HEK293T (cell line): ENCODE data around the gene RBM20.
A peak's percentile ranks its signal among the peaks of the same experiment; 100 is the strongest.

ENCODE experiments used
- CTCF ChIA-PET: fragments of 350-600 bp; formaldehyde crosslinking; extraction: SDS; loops from one replicate; lab custom pipeline; 2021; ENCODE audit warnings: antibody characterized with exemption, inconsistent platforms; lab: Yijun Ruan, JAX
- POLR2A ChIA-PET: fragments of 350-600 bp; formaldehyde crosslinking; extraction: SDS; loops from one replicate; lab custom pipeline; 2020; ENCODE audit warnings: antibody characterized with exemption, inconsistent platforms; lab: Yijun Ruan, JAX
- DNase-seq: peaks from one replicate; pipeline ENCODE4 v3.0.0; 2012; ENCODE audit warnings: mixed read lengths; ENCODE audit errors: extremely low spot score
- ARNT ChIP-seq: fragments of 450-650 bp; IDR thresholded peaks from 2 replicates; pipeline ENCODE4 v1.6.1; 2017; ENCODE audit warnings: mild to moderate bottlenecking
- BHLHE40 ChIP-seq: fragments of 450-650 bp; IDR thresholded peaks from 2 replicates; pipeline ENCODE4 v1.6.1; 2016; ENCODE audit warnings: mild to moderate bottlenecking, moderate library complexity, borderline replicate concordance
- CTBP1 ChIP-seq: fragments of 450-650 bp; IDR thresholded peaks from 2 replicates; pipeline ENCODE4 v1.6.1; 2016; ENCODE audit warnings: borderline replicate concordance
- ELF4 ChIP-seq: fragments of 450-650 bp; IDR thresholded peaks from 2 replicates; pipeline ENCODE4 v1.6.1; 2017; ENCODE audit warnings: antibody characterized with exemption
- FOXA1 ChIP-seq: fragments of 450-650 bp; IDR thresholded peaks from 2 replicates; pipeline ENCODE4 v1.6.1; 2016; ENCODE audit warnings: mild to moderate bottlenecking
- FOXK2 ChIP-seq: fragments of 450-650 bp; IDR thresholded peaks from 2 replicates; pipeline ENCODE4 v1.6.1; 2016; ENCODE audit warnings: mild to moderate bottlenecking
- FOXM1 ChIP-seq: fragments of 450-650 bp; IDR thresholded peaks from 2 replicates; pipeline ENCODE4 v1.6.1; 2017; ENCODE audit warnings: mild to moderate bottlenecking, borderline replicate concordance
- HDGF ChIP-seq: fragments of 450-650 bp; IDR thresholded peaks from 2 replicates; pipeline ENCODE4 v1.6.1; 2017; ENCODE audit warnings: antibody characterized with exemption, borderline replicate concordance
- L3MBTL2 ChIP-seq: fragments of 450-650 bp; conservative IDR thresholded peaks from 2 replicates; pipeline ENCODE4 v1.6.1; 2016; ENCODE audit warnings: mild to moderate bottlenecking
- LEF1 ChIP-seq: fragments of 450-650 bp; IDR thresholded peaks from 2 replicates; pipeline ENCODE4 v1.6.1; 2017; ENCODE audit warnings: mild to moderate bottlenecking, borderline replicate concordance
- NFRKB ChIP-seq: fragments of 450-650 bp; IDR thresholded peaks from 2 replicates; pipeline ENCODE4 v1.6.1; 2016; ENCODE audit warnings: mild to moderate bottlenecking, moderate library complexity
- PKNOX1 ChIP-seq: fragments of 450-650 bp; IDR thresholded peaks from 2 replicates; pipeline ENCODE4 v1.6.1; 2016
- SP1 ChIP-seq: fragments of 450-650 bp; IDR thresholded peaks from 2 replicates; pipeline ENCODE4 v1.6.1; 2017
- SUZ12 ChIP-seq: fragments of 450-650 bp; IDR thresholded peaks from 2 replicates; pipeline ENCODE4 v1.6.1; 2016; ENCODE audit warnings: mild to moderate bottlenecking
- TARDBP ChIP-seq: fragments of 450-650 bp; IDR thresholded peaks from 2 replicates; pipeline ENCODE4 v1.6.1; 2016
- ZNF384 ChIP-seq: fragments of 450-650 bp; IDR thresholded peaks from 2 replicates; pipeline ENCODE4 v1.6.1; 2016

Gene RBM20

DNA sequence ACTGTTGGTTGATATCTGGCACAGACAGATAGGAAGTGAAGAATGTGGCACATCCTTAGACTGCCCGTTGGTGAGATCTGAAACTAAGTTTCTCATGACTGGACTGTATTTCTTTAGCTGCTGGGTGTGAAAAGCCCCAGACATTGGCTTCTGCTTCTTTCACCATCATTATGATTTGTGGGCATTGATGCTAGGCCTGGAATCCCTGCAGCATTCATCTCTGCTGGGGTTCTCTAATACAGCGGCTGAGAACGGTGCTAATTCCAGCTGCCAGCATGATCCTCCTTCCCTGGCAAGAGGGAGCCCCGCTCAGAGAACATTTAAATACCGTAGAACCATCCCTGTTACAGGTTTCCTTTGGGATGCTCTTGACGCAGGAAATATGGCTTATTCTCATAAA lies 26.2 kb downstream of the RBM20 start:
- ChIA-PET CTCF (interaction anchor here (3.5 kb wide), 1 partner anchor 11 kb away, joined by 23 read pairs; no protein-coding TSS in a partner anchor), POLR2A (interaction anchor here (1.0 kb wide), 1 partner anchor 365 kb away, joined by 3 read pairs; the partner anchor contains the start of gene SMNDC1)
- no peak for DNase-seq
- TF ChIP-seq L3MBTL2 = no peak
- no peak for TF ChIP-seq SP1
- no peak for TF ChIP-seq FOXM1
- TF ChIP-seq TARDBP = no peak
- TF ChIP-seq HDGF = no peak
- no peak for TF ChIP-seq ARNT
- TF ChIP-seq ZNF384 = no peak
- TF ChIP-seq CTBP1 = no peak
- TF ChIP-seq BHLHE40 = no peak
- no peak for TF ChIP-seq SUZ12
- no peak for TF ChIP-seq NFRKB
- no peak for TF ChIP-seq PKNOX1
- no peak for TF ChIP-seq ELF4
- no peak for TF ChIP-seq LEF1
- TF ChIP-seq FOXK2 = no peak
- no peak for TF ChIP-seq FOXA1

DNA sequence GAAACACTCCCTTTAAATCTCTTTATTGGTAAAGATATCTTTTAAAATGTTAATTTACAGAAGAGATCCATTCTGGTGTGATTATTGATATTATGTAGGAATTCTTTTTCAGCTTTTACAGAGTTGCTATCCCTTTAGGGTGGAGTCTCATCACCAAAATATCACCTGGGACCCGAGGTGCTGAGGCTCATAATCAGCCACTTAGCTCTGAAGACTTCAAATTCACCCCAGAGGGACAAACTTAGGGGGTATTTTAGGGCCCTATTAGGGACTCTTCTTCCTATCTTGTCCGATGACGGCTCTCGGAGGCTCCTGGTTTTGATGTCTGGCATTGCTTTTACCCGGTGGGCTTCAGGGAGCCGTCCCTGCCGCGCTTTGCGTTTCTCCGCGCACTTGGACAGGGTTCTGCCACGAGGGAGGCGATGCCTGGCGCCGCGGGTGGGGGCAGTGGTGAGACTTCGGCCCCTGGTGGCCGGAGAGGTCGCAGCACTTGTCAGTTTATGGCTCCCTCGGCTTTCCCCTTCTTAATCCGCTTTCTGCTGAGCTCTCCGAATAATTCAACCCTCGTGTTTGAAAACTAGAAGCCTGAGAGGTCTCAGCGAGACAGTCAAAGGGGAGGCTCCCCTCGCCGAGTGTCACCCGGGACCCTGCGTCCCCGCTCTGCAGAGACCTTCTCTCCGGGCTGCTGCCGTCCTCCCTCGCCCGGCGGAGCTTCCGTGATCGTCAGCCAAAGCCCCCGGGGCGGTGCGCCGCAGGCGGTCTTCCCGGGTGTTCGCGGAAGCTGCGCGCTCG lies 27.8 kb downstream of the RBM20 start:
- ChIA-PET CTCF (interaction anchor here (0.6 to 3.5 kb wide), 21 partner anchors 8 to 391 kb away, joined by 3 to 23 read pairs (median 4); no protein-coding TSS in a partner anchor), POLR2A (interaction anchor here (2.0 to 2.3 kb wide), 2 partner anchors 25 to 28 kb away, joined by 9 to 10 read pairs; partner anchors contain the start of gene RBM20)
- TF ChIP-seq NFRKB = no peak
- TF ChIP-seq TARDBP = peak; percentile 90
- TF ChIP-seq L3MBTL2 = peak; percentile 80
- peak; percentile 90 for DNase-seq

- DNase-seq = no peak
- ChIA-PET CTCF (interaction anchor here (0.6 to 3.5 kb wide), 17 partner anchors 8 to 273 kb away, joined by 3 to 23 read pairs (median 5); no protein-coding TSS in a partner anchor), POLR2A (interaction anchor here (2.0 to 2.3 kb wide), 2 partner anchors 25 to 28 kb away, joined by 9 to 10 read pairs; partner anchors contain the start of gene RBM20)
- no peak for TF ChIP-seq FOXA1
- no peak for TF ChIP-seq HDGF
Observed at GRCh38 chr10:110672580-110672919, 28.4 kb downstream of the RBM20 start.

GRCh38 chr10:110676016-110676415 lies 31.9 kb downstream of the RBM20 start:
- ChIA-PET POLR2A (no interaction called here), CTCF (no interaction called here)
- no peak for DNase-seq
- no peak for TF ChIP-seq ZNF384
- no peak for TF ChIP-seq SUZ12
- no peak for TF ChIP-seq FOXA1
- TF ChIP-seq FOXM1 = no peak
- no peak for TF ChIP-seq SP1
- TF ChIP-seq FOXK2 = no peak
- TF ChIP-seq PKNOX1 = no peak
- TF ChIP-seq CTBP1 = no peak
- no peak for TF ChIP-seq LEF1
- no peak for TF ChIP-seq HDGF
- no peak for TF ChIP-seq ELF4
- TF ChIP-seq L3MBTL2 = no peak
- no peak for TF ChIP-seq ARNT
- no peak for TF ChIP-seq NFRKB
- no peak for TF ChIP-seq BHLHE40
- no peak for TF ChIP-seq TARDBP

DNA sequence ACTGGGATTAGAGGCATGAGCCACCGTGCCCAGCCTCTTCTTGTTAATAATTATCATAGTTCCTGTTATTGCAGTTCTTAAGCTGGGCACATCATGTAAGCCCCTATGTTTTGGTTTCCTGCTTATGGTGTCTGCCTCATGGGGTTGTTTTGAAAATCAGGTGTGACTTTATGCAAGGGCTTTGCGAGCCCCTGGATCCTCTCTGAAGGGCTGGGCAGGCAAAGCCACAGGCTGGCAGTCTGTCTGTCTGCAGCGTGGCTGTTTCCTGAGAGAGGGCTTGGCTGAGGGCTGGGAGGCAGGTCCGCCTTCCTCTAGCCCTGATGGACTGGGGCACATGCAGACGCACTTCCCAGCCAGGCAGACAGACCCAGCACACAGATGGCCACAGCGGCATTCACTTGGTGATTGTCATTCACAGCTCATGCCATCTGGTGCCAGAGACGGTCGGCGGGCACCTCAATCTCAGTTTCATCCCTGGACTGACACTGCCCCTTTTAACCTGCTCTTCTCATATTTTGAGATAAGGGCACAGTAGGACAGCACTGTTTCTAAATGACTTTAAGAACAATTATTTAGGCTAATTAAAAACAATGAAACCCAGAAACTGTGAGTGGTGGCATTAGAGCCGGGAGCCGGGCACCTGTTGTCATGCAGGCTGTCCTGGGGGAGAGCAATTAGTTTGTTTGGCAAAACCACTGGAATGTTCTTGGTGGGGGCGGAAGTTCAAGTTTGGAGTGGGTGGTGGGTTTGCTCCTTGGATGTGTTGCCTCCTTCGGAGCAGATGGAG lies 35.5 kb downstream of the RBM20 start:
- POLR2A ChIA-PET = no interaction called here
- no peak for DNase-seq
- CTCF ChIA-PET = interaction anchor here (0.6 to 2.0 kb wide), 3 partner anchors 8 to 69 kb away, joined by 3 to 23 read pairs (median 6); no protein-coding TSS in a partner anchor

More for the DNA sequence above, 35.5 kb downstream of the RBM20 start:
- TF ChIP-seq BHLHE40 (no peak), TARDBP (no peak), LEF1 (no peak), CTBP1 (no peak), PKNOX1 (no peak), SUZ12 (no peak), ZNF384 (no peak), SP1 (no peak), ELF4 (no peak), FOXA1 (no peak), L3MBTL2 (no peak), FOXK2 (no peak)
